Measurements from ENCODE around the gene STK40. TPM values are rescaled to one million over a fixed set of nuclear protein-coding genes. Genes with fewer than 3 reads are reported as not detected.

Gene STK40
- total RNA-seq, 1 experiment from 2014 or later = 26.2 TPM

- Histone ChIP-seq H4K8ac (replicated peaks; ENCODE audit: insufficient read length, low read depth, low read length) (no peak overlapping the region), H2BK15ac (ENCODE audit: low read depth, low read length) (no peak overlapping the region), H3K18ac (ENCODE audit: insufficient read length, low read depth, low read length) (no peak overlapping the region), H3K27ac (ENCODE audit: insufficient read length, low read depth, low read length) (no peak overlapping the region), H3K23ac (ENCODE audit: insufficient read length, low read depth, low read length) (no peak overlapping the region), H2BK5ac (ENCODE audit: insufficient read length, low read length) (no peak overlapping the region), H3K9ac (ENCODE audit: extremely low read depth, insufficient read length, low read length) (no peak overlapping the region), H4K91ac (ENCODE audit: insufficient read length, low read depth, low read length) (no peak overlapping the region), H3K4me1 (ENCODE audit: insufficient read depth, low read length) (no peaks in the 10 kb centered on the region), H2BK12ac (ENCODE audit: insufficient read length, low read depth, low read length) (no peak overlapping the region), H3K27me3 (ENCODE audit: insufficient read depth, low read length) (no peaks in the 10 kb centered on the region), H4K20me1 (ENCODE audit: control insufficient read depth, insufficient read depth, insufficient read length) (no peaks in the 10 kb centered on the region), H2BK120ac (ENCODE audit: low read depth, low read length, poor library complexity, severe bottlenecking) (no peak overlapping the region), H2AFZ (ENCODE audit: low read length) (no peak overlapping the region), H2BK20ac (ENCODE audit: low read depth, low read length, poor library complexity, severe bottlenecking) (no peak overlapping the region), H3K14ac (ENCODE audit: insufficient read depth, low read length) (no peak overlapping the region), H3K9me3 (ENCODE audit: control insufficient read depth, low read depth, low read length) (no peaks in the 10 kb centered on the region), H3T11ph (ENCODE audit: low read length) (no peak overlapping the region), H3K4me2 (ENCODE audit: insufficient read depth, insufficient read length, low read length) (no peak overlapping the region), H4K5ac (ENCODE audit: insufficient read length, low read depth, low read length) (no peak overlapping the region), H3K79me2 (ENCODE audit: insufficient read depth, low read length) (no peaks in the 10 kb centered on the region), H3K56ac (ENCODE audit: insufficient read length, low read depth, low read length) (no peak overlapping the region), H3K4ac (ENCODE audit: low read depth, low read length) (no peak overlapping the region), H3K79me1 (ENCODE audit: insufficient read depth, low read depth, low read length, poor library complexity, severe bottlenecking) (no peaks in the 10 kb centered on the region), H3K23me2 (ENCODE audit: insufficient read length, low read depth, low read length, poor library complexity, severe bottlenecking) (no peaks in the 10 kb centered on the region), H2AK5ac (ENCODE audit: insufficient read length, low read length) (no peak overlapping the region)
- no peaks in the 10 kb centered on the region for H3K27me3 Mint-ChIP-seq (ENCODE audit: low read depth)
- no peak overlapping the region for H3K4me3 Mint-ChIP-seq
- WGBS (ENCODE audit: extremely low coverage, insufficient read length, low lambda C conversion rate) = no CpG with 5 or more reads among the region's 1 CpG
- peak overlapping the region in 1 of 3 experiments; percentile 32; a peak in 1 of 7 replicates for H3K27ac Mint-ChIP-seq
- TF ChIP-seq CTCF (conservative IDR thresholded peaks at IDR 0.05) = no peak
- H3K9me3 Mint-ChIP-seq = no peaks in the 10 kb centered on the region
- DNase-seq = no peak
- H3K36me3 Mint-ChIP-seq (ENCODE audit: insufficient read depth in 1 of 3, low read depth in 3 of 3) = peaks cover 39 to 89% (median 78%) of the 10 kb centered on the region in 3 experiments; a peak in 6 of 7 replicates
- peaks cover 5 to 8% of the 10 kb centered on the region in 2 experiments for H3K4me1 Mint-ChIP-seq
Measured at GRCh38 chr1:36300526-36300925, 85.2 kb downstream of the STK40 start.

All from H9 (cell line).